HepG2 (cell line): ENCODE data around the gene HTR7. TPM values are rescaled to one million over a fixed set of nuclear protein-coding genes. Genes with fewer than 3 reads are reported as not detected.

Source experiments
- HNF1B ChIP-seq: sonication (generic); formaldehyde crosslinking; IDR thresholded peaks from 2 replicates; pipeline ENCODE4 v1.5.1; 2020; ENCODE audit warnings: mild to moderate bottlenecking, moderate library complexity, missing genetic modification reagents
- MAX ChIP-seq: IDR thresholded peaks from 2 replicates; pipeline ENCODE4 v1.6.1; 2012; ENCODE audit warnings: inconsistent platforms
- MXI1 ChIP-seq: IDR thresholded peaks from 3 replicates; pipeline ENCODE4 v1.6.1; 2012; ENCODE audit warnings: low read depth, low read length, inconsistent platforms, borderline replicate concordance
- PAF1 ChIP-seq: IDR thresholded peaks from 2 replicates; pipeline ENCODE4 v1.6.1; 2016; ENCODE audit warnings: missing genetic modification reagents, missing compliant biosample characterization
- PAX8 ChIP-seq: sonication (generic); formaldehyde crosslinking; IDR thresholded peaks from 2 replicates; pipeline ENCODE4 v1.8.0; 2022; ENCODE audit warnings: mild to moderate bottlenecking, missing genetic modification reagents, borderline replicate concordance
- PHB2 ChIP-seq: fragments of 450-650 bp; IDR thresholded peaks from 2 replicates; pipeline ENCODE4 v1.6.1; 2018; ENCODE audit not compliant: partially characterized antibody
- RAD21 ChIP-seq: fragments of 450-650 bp; formaldehyde crosslinking; IDR thresholded peaks from 2 replicates; pipeline ENCODE4 v1.5.0; 2020; ENCODE audit warnings: mild to moderate bottlenecking
- RFX1 ChIP-seq: fragments of 450-650 bp; IDR thresholded peaks from 2 replicates; pipeline ENCODE4 v1.6.1; 2017
- ZBTB49 ChIP-seq: sonication (generic); formaldehyde crosslinking; IDR thresholded peaks from 2 replicates; pipeline ENCODE4 v1.4.0; 2020; ENCODE audit warnings: missing genetic modification reagents, borderline replicate concordance
- ZFX ChIP-seq: sonication (generic); formaldehyde crosslinking; IDR thresholded peaks from 2 replicates; pipeline ENCODE4 v1.4.0; 2020; ENCODE audit warnings: mild to moderate bottlenecking, low read depth, missing genetic modification reagents, moderate library complexity
- ZNF484 ChIP-seq: sonication (generic); formaldehyde crosslinking; IDR thresholded peaks from 2 replicates; pipeline ENCODE4 v1.5.1; 2020; ENCODE audit warnings: mild to moderate bottlenecking, low read depth, missing genetic modification reagents, borderline replicate concordance
- ZNF607 ChIP-seq: sonication (generic); formaldehyde crosslinking; IDR thresholded peaks from 2 replicates; pipeline ENCODE4 v1.5.1; 2020; ENCODE audit warnings: missing genetic modification reagents, mild to moderate bottlenecking, borderline replicate concordance
- polyA plus RNA-seq, 8 experiments: library from polyadenylated mRNA; depleted of rRNA in 3 of 8; stranded (reverse) in 7 of 8; unstranded in 1 of 8; fragments of >200 nt; fragmentation: Illumina TruSeq in 4 of 8; extraction: Trizol in 4 of 8; gene quantifications; 2 replicates each; pipeline versions ENCODE4 v1.2.1 to v1.2.3, GENCODE V29; 2011 to 2016; ENCODE audit warnings: low read depth in 4 of 8, missing spikeins in 1 of 8, mixed read lengths in 1 of 8; ENCODE audit not compliant: insufficient read depth in 1 of 8
- total RNA-seq, 5 experiments: library from RNA; depleted of rRNA; stranded (reverse); fragments of >200 nt; fragmentation: Illumina TruSeq; extraction: Trizol; gene quantifications; 2 replicates each; pipeline ENCODE4 v1.2.3, GENCODE V29; 2016; ENCODE audit warnings: low read depth in 1 of 5
- TF ChIP-seq, protein P1 (sequence below): sonication (generic); formaldehyde crosslinking; IDR thresholded peaks from 2 replicates; pipeline ENCODE4 v1.5.1; 2020; ENCODE audit warnings: mild to moderate bottlenecking, missing genetic modification reagents, moderate library complexity
- TF ChIP-seq, protein P2 (sequence below): sonication (generic); formaldehyde crosslinking; conservative IDR thresholded peaks from 2 replicates; pipeline ENCODE4 v1.8.0; 2022; ENCODE audit warnings: mild to moderate bottlenecking, moderate library complexity, missing genetic modification reagents
- TF ChIP-seq, protein P3 (sequence below): sonication (generic); formaldehyde crosslinking; conservative IDR thresholded peaks from 2 replicates; pipeline ENCODE4 v1.8.1; 2023; ENCODE audit warnings: missing genetic modification reagents
- TF ChIP-seq, protein P4 (sequence below): sonication (generic); formaldehyde crosslinking; IDR thresholded peaks from 2 replicates; pipeline ENCODE4 v1.8.1; 2023; ENCODE audit warnings: mild to moderate bottlenecking, moderate library complexity, missing genetic modification reagents

HTR7 gene
- total and polyA plus RNA-seq, 2 of the 13 experiments (the other 11 are each of a cell fraction or from before 2014, with no cell fraction given), result 0.04 TPM; not detected in 1

- TF ChIP-seq, protein P1, sequence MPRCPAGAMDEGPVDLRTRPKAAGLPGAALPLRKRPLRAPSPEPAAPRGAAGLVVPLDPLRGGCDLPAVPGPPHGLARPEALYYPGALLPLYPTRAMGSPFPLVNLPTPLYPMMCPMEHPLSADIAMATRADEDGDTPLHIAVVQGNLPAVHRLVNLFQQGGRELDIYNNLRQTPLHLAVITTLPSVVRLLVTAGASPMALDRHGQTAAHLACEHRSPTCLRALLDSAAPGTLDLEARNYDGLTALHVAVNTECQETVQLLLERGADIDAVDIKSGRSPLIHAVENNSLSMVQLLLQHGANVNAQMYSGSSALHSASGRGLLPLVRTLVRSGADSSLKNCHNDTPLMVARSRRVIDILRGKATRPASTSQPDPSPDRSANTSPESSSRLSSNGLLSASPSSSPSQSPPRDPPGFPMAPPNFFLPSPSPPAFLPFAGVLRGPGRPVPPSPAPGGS, result no peak
- TF ChIP-seq, protein P2, sequence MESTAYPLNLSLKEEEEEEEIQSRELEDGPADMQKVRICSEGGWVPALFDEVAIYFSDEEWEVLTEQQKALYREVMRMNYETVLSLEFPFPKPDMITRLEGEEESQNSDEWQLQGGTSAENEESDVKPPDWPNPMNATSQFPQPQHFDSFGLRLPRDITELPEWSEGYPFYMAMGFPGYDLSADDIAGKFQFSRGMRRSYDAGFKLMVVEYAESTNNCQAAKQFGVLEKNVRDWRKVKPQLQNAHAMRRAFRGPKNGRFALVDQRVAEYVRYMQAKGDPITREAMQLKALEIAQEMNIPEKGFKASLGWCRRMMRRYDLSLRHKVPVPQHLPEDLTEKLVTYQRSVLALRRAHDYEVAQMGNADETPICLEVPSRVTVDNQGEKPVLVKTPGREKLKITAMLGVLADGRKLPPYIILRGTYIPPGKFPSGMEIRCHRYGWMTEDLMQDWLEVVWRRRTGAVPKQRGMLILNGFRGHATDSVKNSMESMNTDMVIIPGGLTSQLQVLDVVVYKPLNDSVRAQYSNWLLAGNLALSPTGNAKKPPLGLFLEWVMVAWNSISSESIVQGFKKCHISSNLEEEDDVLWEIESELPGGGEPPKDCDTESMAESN (CRISPR knock-in tag), result 0 out of 2 replicates have a peak, but pooled peaks have one; percentile 24
- TF ChIP-seq ZNF484 (no peak), HNF1B (CRISPR knock-in tag) (no peak), PHB2 (no peak), RAD21 (peak; percentile 10; the same call in 1 of the 2 replicates), RFX1 (no peak), PAX8 (CRISPR knock-in tag) (peak; percentile 44; the same call in 1 of the 2 replicates), ZBTB49 (CRISPR knock-in tag) (no peak), PAF1 (no peak), MAX (peak; percentile 34; the same call in 1 of the 2 replicates), ZNF607 (CRISPR knock-in tag) (0 out of 2 replicates have a peak, but pooled peaks have one; percentile 25), ZFX (CRISPR knock-in tag) (peak; percentile 22; the same call in 1 of the 2 replicates), MXI1 (0 out of 3 replicates have a peak, but pooled peaks have one; percentile 22)
- TF ChIP-seq, protein P3, sequence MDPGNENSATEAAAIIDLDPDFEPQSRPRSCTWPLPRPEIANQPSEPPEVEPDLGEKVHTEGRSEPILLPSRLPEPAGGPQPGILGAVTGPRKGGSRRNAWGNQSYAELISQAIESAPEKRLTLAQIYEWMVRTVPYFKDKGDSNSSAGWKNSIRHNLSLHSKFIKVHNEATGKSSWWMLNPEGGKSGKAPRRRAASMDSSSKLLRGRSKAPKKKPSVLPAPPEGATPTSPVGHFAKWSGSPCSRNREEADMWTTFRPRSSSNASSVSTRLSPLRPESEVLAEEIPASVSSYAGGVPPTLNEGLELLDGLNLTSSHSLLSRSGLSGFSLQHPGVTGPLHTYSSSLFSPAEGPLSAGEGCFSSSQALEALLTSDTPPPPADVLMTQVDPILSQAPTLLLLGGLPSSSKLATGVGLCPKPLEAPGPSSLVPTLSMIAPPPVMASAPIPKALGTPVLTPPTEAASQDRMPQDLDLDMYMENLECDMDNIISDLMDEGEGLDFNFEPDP (CRISPR knock-in tag), result no peak
- TF ChIP-seq, protein P4, sequence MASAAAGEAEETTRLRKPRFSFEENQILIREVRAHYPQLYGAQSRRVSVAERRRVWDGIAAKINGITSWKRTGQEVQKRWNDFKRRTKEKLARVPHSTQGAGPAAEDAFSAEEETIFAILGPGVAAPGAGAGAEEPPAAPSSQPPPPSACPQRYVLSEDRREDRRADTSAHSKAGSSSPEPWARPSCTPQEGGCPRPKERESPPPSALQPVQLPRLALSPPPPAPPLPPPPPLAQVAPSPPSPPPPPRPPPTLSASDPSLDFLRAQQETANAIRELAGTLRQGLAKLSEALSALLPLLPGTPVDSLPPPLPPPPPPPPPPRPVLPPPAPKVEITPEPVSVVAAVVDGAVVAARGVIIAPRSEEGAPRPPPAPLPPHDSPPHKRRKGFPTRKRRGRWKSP (CRISPR knock-in tag), result peak; percentile 66; the same call in 1 of the 2 replicates
These were observed at the start of gene HTR7 (continued) for GRCh38 chr10:90857635-90858460.
